ENCODE measurements around the gene EEF1E1. TPM values are rescaled to one million over a fixed set of nuclear protein-coding genes. Genes with fewer than 3 reads are reported as not detected.
"Not testable (repeated sequence)": the region's sequence is repeated elsewhere in the genome, so short reads cannot be mapped to it uniquely, and the experiment has no call there.

Gene EEF1E1
- total RNA-seq, 4 donors from 2014 or later, result 14.7 to 44.1 (median 20.5) TPM

- Histone ChIP-seq H3K27ac (peak overlapping the region in 1 of 4 donors; percentile 13), H3K36me3 (peaks cover 0 to 49% (median 0%) of the 10 kb centered on the region in 3 donors), H3K4me1 (peaks cover 0 to under 1% (median 0%) of the 10 kb centered on the region in 4 donors), H3K4me3 (no peak overlapping the region), H3K27me3 (no peaks in the 10 kb centered on the region), H3K9me3 (peaks cover 0 to 3% (median 0%) of the 10 kb centered on the region in 4 donors)
- DNase-seq (ENCODE audit: low spot score in 2 of 2), result no peak
- TF ChIP-seq POLR2A (IDR thresholded peaks at IDR 0.05), result no peak
- no peak for TF ChIP-seq CTCF (IDR thresholded peaks at IDR 0.05)
- no peak for TF ChIP-seq EP300 (IDR thresholded peaks at IDR 0.05)
- whole genome bisulfite sequencing, 2 donors, result 80 to 82% methylated on average over 9 of the region's 9 CpGs
Measured at GRCh38 chr6:8041913-8042583, 60.3 kb downstream of the EEF1E1 start.

- not testable (repeated sequence) for H3K9me3 ChIP-seq; H3K4me3 ChIP-seq; H3K4me1 ChIP-seq; H3K27me3 ChIP-seq; DNase-seq (ENCODE audit: low spot score in 2 of 2); H3K27ac ChIP-seq
- H3K36me3 ChIP-seq, result peaks cover 0 to 17% (median 0%) of the 10 kb centered on the region in 3 donors
- WGBS, 2 donors, result 95 to 96% methylated on average over 3 of the region's 3 CpGs
Measured at GRCh38 chr6:8034107-8034506, 68.2 kb downstream of the EEF1E1 start.

DNA sequence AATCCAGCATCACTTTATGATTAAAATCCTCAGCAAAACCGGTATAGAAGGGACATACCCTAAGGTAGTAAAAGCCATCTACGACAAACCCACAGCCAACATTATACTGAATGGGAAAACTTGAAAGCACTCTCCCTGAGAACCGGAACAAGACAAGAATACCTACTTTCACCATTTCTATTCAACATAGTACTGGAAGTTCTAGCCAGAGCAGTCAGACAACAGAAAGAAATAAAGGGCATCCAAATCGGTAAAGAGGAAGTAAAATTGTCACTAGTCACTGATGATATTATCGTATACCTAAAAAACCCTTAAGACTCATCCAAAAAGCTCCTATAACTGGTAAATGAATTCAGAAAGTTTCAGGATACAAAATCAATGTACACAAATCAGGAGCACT, 71.4 kb downstream of the EEF1E1 start:
- Histone ChIP-seq H3K27ac (no peak overlapping the region), H3K4me3 (no peak overlapping the region), H3K4me1 (peaks cover 0 to 28% (median 9%) of the 10 kb centered on the region in 4 donors), H3K27me3 (no peaks in the 10 kb centered on the region), H3K9me3 (no peaks in the 10 kb centered on the region), H3K36me3 (no peaks in the 10 kb centered on the region)
- 93 to 94% methylated on average over 5 of the region's 5 CpGs for WGBS, 2 donors
- no peak for TF ChIP-seq POLR2A (IDR thresholded peaks at IDR 0.05)
- TF ChIP-seq EP300 (IDR thresholded peaks at IDR 0.05), result no peak
- TF ChIP-seq CTCF (IDR thresholded peaks at IDR 0.05), result no peak
- no peak for DNase-seq (ENCODE audit: low spot score in 2 of 2)

Other genes starting within 250 kb of the EEF1E1 start
- gene TXNDC5, start 191.8 kb downstream of the EEF1E1 start, total RNA-seq, result 100 to 1,000 TPM in 3 of 4 donors, 10 to 100 TPM in 1; 85.0 to 137 (median 110) TPM
- gene BLOC1S5, start 38.2 kb downstream of the EEF1E1 start, total RNA-seq, result 10 to 100 TPM; 10.7 to 15.3 (median 11.6) TPM

All from tibial nerve (tissue), 4 donors.